CD1c-positive myeloid dendritic cell (primary cell): ENCODE measurements around the gene PCDHA1.
"Not testable (repeated sequence)": the region's sequence is repeated elsewhere in the genome, so short reads cannot be mapped to it uniquely, and the experiment has no call there.

Experiments used
- DNase-seq: peaks from one replicate; pipeline ENCODE4 v3.0.0-alpha.2; 2016; ENCODE audit errors: extremely low spot score

Gene PCDHA1

DNA sequence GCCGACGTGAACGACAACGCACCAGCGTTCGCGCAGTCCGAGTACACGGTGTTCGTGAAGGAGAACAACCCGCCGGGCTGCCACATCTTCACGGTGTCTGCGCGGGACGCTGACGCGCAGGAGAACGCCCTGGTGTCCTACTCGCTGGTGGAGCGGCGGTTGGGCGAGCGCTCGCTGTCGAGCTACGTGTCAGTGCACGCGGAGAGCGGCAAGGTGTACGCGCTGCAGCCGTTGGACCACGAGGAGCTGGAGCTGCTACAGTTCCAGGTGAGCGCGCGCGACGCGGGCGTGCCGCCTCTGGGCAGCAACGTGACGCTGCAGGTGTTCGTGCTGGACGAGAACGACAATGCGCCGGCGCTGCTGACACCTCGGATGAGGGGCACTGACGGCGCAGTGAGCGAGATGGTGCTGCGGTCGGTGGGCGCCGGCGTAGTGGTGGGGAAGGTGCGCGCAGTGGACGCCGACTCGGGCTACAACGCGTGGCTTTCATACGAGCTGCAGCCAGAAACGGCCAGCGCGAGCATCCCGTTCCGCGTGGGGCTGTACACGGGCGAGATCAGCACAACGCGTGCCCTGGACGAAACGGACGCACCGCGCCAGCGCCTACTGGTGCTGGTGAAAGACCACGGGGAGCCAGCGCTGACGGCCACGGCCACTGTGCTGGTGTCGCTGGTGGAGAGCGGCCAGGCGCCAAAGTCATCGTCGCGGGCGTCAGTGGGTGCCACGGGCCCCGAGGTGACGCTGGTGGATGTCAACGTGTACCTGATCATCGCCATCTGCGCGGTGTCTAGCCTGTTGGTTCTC lies 64.1 kb downstream of the PCDHA1 start:
- DNase-seq = not testable (repeated sequence)

DNA sequence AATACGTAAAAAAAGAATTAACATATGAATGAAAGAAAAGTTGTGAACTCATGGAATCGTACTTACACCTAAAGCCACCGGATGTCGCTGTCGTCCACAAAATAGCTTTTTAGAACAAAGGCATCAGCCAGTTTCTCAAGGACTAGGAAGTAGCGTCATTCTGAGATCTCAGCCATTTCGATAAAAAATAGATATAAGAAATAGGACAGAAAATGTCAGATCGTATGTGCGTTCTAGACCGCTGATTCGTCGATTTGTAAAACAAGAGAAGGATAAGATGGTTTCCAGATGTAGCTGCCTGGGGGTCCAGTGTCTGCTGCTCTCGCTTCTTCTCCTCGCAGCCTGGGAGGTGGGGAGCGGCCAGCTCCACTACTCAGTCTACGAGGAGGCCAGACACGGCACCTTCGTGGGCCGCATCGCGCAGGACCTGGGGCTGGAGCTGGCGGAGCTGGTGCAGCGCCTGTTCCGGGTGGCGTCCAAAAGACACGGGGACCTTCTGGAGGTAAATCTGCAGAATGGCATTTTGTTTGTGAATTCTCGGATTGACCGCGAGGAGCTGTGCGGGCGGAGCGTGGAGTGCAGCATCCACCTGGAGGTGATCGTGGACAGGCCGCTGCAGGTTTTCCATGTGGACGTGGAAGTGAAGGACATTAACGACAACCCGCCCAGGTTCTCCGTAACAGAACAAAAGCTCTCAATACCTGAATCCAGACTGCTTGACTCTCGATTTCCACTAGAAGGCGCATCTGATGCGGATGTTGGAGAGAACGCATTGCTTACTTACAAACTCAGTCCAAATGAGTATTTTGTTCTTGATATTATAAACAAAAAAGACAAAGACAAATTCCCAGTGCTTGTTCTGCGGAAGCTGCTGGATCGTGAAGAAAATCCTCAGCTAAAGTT lies 70.1 kb downstream of the PCDHA1 start, which contains the start of gene PCDHA10:
TSS of gene PCDHA10 (plus strand) at position 126 of the 903 bp plus-strand sequence. CDS start at position 278, 152 bp downstream.
- no peak for DNase-seq

DNA sequence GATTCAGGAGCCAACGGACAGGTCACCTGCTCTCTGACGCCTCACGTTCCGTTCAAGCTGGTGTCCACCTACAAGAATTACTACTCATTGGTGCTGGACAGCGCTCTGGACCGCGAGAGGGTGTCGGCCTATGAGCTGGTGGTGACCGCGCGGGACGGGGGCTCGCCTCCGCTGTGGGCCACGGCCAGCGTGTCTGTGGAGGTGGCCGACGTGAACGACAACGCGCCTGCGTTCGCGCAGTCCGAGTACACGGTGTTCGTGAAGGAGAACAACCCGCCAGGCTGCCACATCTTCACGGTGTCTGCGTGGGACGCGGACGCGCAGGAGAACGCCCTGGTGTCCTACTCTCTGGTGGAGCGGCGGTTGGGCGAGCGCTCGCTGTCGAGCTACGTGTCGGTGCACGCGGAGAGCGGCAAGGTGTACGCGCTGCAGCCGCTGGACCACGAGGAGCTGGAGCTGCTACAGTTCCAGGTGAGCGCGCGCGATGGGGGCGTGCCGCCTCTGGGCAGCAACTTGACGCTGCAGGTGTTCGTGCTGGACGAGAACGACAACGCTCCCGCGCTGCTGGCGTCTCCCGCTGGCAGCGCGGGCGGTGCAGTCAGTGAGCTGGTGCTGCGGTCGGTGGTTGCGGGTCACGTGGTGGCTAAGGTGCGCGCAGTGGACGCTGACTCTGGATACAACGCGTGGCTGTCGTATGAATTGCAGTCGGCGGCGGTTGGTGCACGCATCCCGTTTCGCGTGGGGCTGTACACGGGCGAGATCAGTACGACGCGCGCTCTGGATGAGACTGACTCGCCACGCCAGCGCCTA lies 71.4 kb downstream of the PCDHA1 start:
- no peak for DNase-seq

DNA sequence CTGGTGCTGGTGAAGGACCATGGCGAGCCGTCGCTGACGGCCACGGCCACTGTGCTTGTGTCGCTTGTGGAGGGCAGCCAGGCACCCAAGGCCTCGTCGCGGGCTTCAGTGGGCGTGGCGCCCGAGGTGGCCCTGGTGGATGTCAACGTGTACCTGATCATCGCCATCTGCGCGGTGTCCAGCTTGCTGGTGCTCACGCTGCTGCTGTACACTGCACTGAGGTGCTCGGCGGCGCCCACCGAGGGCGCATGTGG lies 72.0 kb downstream of the PCDHA1 start:
- no peak for DNase-seq

DNA sequence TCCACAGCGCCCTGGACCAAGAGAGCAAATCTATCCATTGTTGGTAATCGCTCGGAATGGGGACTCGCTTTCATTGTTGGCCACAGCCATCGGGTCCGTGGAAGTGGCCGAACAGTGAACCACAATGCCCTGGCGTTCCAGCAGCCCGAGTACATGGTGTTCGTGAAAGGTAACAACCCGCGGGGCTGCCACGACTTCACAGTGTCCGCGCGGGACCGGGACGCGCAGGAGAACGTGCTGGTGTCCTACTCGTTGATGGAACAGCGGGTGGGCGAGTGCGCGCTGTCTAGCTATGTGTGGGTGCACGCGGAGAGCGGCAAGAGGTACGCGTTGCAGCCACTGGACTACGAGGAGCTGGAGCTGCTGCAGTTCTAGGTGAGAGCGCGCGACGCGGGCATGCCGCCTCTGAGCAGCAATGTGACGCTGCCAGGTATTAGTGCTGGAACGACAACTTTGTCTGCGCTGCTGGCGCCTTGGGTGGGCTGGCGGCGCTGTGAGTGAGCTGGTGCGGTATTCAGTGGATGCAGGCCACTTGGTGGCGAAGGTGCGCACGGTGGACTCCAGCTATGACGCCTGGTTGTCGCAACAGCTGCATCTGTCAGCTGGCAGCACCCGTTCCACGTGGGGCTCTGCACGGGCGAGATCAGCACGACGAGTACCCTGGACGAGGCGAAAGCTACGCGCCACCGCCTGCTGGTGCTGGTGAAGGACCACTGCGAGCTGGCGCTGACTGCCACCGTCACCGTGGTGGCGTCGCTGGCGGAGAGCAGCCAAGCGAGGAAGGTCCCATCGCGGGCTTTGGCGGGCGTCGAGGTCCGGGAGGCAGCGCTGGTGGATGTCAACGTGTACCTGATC lies 76.7 kb downstream of the PCDHA1 start:
- DNase-seq = no peak

DNA sequence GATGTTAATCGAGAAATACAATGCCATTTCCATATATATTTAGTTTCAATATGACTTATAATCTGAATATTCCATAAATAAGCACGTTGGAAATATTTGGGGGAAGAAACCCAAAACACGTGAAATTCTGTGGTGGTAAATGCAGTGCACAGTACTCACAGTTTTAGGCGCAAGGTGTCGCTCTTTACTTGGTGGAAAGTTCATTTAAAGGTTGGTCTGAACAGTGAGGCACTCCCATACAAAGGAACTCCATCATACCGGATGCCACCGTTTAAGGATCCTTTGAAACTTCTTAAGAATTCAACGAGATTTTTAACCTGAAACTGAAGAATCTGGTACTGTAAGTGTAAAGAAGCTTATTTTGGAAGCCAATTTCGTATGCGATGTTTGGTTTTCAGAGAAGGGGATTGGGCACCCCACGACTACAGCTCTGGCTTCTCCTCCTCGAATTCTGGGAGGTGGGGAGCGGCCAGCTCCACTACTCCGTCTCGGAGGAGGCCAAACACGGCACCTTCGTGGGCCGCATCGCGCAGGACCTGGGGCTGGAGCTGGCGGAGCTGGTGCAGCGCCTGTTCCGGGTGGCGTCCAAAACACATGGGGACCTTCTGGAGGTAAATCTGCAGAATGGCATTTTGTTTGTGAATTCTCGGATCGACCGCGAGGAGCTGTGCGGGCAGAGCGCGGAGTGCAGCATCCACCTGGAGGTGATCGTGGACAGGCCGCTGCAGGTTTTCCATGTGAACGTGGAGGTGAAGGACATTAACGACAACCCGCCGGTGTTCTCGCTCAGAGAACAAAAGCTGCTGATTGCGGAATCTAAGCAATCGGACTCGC lies 83.0 kb downstream of the PCDHA1 start, which contains the start of gene PCDHA11:
TSS of gene PCDHA11 (plus strand) at position 237 of the 834 bp plus-strand sequence. CDS start at position 384, 147 bp downstream.
- DNase-seq = no peak

DNA sequence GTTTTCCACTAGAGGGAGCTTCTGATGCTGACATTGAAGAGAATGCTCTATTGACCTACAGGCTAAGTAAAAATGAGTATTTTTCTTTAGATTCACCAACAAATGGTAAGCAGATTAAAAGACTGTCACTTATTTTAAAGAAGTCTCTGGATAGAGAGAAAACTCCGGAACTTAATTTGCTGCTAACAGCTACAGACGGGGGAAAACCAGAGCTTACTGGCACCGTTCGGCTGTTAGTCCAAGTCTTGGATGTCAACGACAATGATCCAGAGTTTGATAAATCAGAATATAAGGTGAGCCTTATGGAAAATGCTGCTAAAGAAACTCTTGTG lies 83.6 kb downstream of the PCDHA1 start:
- DNase-seq = no peak

DNA sequence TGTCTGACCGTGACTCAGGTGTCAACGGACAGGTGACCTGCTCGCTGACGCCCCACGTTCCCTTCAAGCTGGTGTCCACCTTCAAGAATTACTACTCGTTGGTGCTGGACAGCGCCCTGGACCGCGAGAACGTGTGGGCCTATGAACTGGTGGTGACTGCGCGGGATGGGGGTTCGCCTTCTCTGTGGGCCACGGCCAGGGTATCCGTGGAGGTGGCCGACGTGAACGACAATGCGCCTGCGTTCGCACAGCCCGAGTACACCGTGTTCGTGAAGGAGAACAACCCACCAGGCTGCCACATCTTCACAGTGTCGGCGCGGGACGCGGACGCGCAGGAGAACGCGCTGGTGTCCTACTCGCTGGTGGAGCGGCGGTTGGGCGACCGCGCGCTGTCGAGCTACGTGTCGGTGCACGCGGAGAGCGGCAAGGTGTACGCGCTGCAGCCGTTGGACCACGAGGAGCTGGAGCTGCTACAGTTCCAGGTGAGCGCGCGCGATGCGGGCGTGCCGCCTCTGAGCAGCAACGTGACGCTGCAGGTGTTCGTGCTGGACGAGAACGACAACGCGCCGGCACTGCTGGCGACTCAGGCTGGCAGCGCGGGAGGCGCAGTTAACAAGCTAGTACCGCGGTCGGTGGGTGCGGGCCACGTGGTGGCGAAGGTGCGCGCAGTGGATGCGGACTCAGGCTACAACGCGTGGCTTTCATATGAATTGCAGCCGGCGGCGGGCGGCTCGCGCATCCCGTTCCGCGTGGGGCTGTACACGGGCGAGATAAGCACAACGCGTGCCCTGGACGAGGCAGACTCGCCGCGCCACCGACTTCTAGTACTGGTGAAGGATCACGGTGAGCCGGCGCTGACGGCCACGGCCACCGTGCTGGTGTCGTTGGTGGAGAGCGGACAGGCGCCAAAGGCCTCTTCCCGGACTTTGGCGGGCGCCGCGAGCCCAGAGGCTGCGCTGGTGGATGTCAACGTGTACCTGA lies 84.6 kb downstream of the PCDHA1 start:
- DNase-seq = no peak

DNA sequence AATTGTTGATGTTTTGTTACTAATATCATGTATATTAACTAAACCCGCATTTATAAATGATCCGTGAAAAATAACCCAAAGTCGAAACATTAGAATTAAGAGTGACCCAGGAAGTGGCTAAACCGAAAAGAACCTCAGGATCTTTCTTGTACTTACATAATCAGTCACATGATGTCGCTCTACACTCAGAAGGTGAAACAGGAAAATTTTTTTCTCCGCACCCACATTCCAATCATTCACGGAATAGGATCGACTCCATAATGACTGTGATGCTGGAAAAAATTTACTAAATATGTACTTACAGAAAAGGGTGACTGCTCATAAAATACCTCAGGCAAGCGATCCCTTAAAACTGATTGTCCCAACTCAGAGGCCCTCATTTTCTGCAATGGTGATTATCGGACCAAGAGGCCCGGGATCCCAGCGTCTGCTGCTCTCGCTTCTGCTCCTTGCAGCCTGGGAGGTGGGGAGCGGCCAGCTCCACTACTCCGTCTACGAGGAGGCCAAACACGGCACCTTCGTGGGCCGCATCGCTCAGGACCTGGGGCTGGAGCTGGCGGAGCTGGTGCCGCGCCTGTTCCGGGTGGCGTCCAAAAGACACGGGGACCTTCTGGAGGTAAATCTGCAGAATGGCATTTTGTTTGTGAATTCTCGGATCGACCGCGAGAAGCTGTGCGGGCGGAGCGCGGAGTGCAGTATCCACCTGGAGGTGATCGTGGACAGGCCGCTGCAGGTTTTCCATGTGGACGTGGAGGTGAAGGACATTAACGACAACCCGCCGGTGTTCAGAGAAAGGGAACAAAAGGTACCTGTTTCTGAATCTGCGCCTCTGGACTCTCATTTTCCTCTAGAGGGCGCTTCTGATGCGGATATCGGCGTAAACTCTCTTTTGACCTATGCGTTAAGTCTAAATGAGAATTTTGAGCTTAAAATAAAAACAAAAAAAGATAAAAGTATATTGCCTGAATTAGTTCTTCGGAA lies 89.4 kb downstream of the PCDHA1 start, which contains the start of gene PCDHA12:
TSS of gene PCDHA12 (plus strand) at position 224 of the 981 bp plus-strand sequence. CDS start at position 389, 165 bp downstream.
- DNase-seq = no peak

DNA sequence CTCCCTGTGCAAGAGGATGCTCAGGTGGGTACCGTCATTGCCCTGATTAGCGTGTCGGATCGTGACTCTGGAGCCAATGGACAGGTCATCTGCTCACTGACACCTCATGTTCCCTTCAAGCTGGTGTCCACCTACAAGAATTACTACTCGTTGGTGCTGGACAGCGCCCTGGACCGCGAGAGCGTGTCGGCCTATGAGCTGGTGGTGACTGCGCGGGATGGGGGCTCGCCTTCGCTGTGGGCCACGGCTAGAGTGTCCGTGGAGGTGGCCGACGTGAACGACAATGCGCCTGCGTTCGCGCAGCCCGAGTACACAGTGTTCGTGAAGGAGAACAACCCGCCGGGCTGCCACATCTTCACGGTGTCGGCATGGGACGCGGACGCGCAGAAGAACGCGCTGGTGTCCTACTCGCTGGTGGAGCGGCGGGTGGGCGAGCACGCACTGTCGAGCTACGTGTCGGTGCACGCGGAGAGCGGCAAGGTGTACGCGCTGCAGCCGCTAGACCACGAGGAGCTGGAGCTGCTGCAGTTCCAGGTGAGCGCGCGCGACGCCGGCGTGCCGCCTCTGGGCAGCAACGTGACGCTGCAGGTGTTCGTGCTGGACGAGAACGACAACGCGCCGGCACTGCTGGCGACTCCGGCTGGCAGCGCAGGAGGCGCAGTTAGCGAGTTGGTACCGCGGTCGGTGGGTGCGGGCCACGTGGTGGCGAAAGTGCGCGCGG lies 90.8 kb downstream of the PCDHA1 start:
- DNase-seq = not testable (repeated sequence)

DNA sequence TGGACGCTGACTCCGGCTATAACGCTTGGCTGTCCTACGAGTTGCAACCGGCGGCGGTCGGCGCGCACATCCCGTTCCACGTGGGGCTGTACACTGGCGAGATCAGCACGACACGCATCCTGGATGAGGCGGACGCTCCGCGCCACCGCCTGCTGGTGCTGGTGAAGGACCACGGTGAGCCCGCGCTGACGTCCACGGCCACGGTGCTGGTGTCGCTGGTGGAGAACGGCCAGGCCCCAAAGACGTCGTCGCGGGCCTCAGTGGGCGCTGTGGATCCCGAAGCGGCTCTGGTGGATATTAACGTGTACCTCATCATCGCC lies 91.3 kb downstream of the PCDHA1 start:
- no peak for DNase-seq

DNA sequence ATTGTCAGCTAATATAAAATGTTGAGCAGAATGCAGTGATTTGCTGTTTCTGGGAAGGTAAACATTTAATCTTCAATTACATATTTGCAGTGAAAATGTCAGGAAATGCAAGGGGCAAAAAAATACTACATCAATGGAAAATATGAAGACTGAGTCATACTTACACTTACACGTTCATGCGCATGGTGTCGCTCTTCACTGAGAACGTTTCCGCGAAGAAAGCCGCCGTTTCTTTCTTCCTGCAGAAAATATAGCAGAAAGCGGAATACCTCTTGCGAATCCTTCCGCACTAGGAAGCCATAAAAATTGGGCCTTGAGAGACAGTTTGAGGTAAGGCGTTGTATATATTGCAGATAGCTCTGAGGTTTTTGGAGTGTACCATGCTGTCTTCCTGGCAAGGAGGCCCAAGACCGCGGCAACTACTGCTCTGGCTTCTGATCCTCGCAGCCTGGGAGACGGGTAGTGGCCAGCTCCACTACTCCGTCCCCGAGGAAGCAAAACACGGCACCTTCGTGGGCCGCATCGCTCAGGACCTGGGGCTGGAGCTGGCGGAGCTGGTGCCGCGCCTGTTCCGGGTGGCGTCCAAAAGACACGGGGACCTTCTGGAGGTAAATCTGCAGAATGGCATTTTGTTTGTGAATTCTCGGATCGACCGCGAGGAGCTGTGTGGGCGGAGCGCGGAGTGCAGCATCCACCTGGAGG lies 96.1 kb downstream of the PCDHA1 start, which contains the start of gene PCDHA13:
TSS of gene PCDHA13 (plus strand) at position 236 of the 702 bp plus-strand sequence. CDS start at position 381, 145 bp downstream.
- no peak for DNase-seq

DNA sequence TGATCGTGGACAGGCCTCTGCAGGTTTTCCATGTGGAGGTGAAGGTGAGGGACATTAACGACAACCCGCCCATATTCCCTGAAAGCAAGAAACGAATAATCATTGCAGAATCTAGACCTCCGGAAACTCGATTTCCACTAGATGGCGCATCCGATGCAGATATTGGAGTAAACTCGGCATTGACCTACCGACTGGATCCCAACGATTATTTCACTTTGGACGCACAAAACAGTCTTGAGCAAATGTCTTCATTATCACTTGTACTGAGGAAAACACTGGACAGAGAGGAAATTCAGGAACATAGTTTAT lies 96.6 kb downstream of the PCDHA1 start:
- DNase-seq = no peak

DNA sequence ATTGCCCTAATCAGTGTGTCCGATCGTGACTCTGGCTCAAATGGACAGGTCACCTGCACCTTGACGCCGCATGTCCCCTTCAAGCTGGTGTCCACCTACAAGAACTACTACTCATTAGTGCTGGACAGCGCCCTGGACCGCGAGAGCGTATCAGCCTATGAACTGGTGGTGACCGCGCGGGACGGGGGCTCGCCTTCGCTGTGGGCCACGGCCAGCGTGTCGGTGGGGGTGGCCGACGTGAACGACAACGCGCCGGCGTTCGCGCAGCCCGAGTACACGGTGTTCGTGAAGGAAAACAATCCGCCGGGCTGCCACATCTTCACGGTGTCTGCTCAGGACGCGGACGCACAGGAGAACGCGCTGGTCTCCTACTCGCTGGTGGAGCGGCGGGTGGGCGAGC lies 97.4 kb downstream of the PCDHA1 start:
- no peak for DNase-seq

DNA sequence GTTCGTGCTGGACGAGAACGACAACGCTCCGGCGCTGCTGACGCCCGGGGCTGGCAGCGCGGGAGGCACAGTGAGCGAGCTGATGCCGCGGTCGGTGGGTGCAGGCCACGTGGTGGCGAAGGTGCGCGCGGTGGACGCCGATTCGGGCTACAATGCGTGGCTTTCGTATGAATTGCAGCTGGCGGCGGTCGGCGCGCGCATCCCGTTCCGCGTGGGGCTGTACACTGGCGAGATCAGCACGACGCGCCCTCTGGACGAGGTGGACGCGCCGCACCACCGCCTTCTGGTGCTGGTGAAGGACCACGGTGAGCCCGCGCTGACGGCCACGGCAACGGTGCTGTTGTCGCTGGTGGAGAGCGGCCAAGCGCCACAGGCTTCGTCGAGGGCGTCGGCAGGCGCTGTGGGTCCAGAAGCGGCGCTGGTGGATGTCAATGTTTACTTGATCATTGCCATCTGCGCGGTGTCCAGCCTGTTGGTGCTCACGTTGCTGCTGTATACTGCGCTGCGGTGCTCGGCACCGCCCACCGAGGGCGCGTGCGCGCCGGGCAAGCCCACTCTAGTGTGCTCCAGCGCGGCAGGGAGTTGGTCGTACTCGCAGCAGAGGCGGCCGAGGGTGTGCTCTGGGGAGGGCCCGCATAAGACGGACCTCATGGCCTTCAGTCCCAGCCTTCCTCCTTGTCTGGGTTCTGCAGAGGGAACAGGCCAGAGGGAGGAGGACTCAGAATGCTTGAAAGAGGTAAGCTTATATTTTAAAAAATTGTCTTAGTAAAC lies 98.2 kb downstream of the PCDHA1 start:
- no peak for DNase-seq

DNA sequence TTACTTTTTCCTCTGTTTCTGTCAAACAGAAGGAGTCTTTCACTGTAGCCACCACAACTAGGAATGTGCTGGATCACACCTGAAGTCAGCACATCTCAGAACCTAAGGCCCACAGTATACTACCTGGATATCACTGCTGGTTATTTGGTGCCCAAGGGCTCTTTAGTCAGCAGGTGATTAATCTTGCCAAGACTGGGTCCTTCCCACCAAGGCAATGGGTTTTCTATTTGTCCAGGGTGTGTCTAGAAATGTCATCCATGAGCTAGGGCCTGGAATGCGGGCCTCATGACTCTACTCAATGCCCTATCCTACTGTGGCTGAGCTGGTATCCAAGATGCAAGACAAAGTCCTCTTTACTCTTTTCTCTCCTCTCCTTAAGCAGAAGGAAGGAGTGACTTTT lies 130.4 kb downstream of the PCDHA1 start:
- no peak for DNase-seq
